Lung microvascular endothelial cell (primary cell): ENCODE data around the gene CELA2A. TPM values are rescaled to one million over a fixed set of nuclear protein-coding genes. Genes with fewer than 3 reads are reported as not detected.

Source experiments
- DNase-seq, 2 donors: peaks; one replicate each; pipeline versions ENCODE4 v3.0.0 to v3.0.0-alpha.2; 2010; ENCODE audit warnings: low read depth in 2 of 2
- total RNA-seq: library from RNA; depleted of rRNA; stranded (reverse); fragments of >200 nt; gene quantifications from 2 replicates; pipeline ENCODE4 v1.2.1, GENCODE V29; 2014

The CELA2A gene
- not detected in 2 replicates for total RNA-seq

DNA sequence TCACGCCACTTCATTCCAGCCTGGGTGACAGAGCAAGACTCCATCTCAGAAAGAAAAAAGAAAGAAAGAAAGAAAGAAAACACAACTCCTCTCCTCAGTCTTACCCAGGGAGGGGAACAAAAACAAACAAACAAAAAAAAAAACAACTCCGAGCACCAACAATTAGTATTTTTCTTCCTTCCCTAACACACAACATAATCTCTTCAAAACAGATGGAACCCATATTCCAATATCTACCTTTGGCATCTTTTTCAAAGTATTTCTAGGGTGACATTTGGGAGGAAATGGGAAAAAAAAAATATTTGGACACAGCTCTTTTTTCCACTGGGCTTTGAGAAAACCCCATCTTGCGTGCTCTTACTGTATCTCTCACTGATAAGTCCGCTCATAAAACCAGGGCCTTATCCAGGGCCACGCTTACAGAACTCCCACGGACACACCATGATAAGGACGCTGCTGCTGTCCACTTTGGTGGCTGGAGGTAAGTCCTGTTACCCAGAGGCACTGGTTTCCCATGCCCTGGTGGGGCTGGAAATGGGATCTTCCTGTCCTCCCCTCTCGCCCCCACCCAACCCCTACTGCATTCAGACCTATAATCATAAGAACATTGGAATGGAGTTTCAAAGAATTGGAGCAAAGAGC lies at the start of gene CELA2A:
Gene CELA2A, plus strand, starts transcription at position 420 of the 642 bp plus-strand sequence. Its CDS starts 22 bp downstream, at position 442.
- DNase-seq: no peak

DNA sequence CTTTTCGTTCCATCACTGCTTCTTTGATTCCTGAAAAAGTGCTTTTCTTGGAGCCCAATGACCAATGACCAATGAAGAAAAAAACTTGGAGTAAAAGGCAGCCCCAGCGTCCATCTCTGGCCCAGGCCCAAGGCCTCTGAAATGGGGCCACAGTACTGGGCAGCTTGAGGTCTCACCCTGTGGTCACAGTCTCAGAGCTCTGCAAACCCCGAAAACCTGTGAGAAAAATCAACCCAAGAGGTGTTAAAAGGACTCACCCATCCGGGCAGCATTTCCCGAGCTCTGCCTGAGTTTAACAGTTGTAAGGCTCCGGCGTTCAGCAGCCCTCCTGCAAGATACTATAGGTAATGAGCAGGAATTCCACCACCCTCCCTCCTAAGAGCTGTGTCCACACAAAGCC lies 49.0 kb upstream of the CELA2A start:
- no peak for DNase-seq

DNA sequence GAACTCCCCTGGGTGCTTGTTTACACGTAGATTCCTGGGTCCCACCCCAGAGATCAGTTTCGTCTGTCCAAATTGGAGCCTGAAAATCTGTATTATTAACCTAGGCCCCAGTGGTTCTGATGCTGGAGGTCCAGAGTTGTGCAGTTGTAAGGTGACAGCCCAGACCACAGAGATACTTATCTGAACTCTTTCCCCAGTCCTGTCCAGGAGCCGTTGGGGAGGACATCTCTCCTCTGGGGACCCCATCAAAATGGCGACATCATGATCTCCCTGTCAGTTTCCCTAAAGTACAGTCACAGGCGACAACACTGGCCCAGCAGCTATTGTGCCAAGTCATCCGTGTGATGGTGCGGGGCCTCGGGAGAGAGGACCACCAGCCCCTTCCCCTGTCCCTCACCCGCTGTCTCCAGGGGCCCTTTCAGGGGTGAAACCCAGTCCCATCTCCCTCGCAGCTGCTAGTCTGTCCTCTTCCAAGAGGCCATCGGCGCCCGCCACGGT lies 47.6 kb upstream of the CELA2A start:
- no peak for DNase-seq

DNA sequence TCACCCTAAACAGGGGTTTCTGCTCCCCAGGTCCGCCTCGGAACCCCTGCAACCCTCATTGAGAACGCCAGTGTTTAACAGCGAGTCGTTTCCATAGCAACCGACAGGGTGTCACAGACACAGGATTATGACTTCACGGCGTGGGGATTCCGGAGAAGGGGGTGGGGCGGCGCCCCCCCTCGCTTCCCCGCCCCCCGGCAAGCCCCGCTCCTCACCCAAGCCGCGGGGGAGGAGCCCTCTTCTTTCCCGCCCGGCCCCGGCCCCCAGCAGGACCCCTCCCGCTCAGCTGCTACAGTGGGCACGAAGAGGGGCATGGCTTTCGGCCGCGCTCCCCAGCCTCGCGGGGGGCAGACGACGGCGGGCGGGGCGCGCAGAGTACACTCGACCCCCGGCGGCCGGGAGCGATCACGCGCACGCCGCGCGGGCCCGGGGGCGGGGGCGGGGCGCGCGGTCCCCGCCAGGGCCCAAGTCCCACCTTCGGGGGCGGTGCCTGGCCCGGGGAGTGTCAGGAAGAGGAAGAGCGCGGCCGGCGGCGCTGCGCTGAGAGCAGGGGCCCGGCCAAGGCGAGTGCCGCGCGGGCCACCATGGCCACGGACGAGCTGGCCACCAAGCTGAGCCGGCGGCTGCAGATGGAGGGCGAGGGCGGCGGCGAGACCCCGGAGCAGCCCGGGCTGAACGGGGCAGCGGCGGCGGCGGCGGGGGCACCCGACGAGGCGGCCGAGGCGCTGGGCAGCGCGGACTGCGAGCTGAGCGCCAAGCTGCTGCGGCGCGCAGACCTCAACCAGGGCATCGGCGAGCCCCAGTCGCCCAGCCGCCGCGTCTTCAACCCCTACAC lies 46.9 kb upstream of the CELA2A start, which contains the start of gene EFHD2:
Gene EFHD2, plus strand, starts transcription at position 501 of the 835 bp plus-strand sequence. Its CDS starts 84 bp downstream, at position 585.
- DNase-seq: peak; percentile 84 to 92

DNA sequence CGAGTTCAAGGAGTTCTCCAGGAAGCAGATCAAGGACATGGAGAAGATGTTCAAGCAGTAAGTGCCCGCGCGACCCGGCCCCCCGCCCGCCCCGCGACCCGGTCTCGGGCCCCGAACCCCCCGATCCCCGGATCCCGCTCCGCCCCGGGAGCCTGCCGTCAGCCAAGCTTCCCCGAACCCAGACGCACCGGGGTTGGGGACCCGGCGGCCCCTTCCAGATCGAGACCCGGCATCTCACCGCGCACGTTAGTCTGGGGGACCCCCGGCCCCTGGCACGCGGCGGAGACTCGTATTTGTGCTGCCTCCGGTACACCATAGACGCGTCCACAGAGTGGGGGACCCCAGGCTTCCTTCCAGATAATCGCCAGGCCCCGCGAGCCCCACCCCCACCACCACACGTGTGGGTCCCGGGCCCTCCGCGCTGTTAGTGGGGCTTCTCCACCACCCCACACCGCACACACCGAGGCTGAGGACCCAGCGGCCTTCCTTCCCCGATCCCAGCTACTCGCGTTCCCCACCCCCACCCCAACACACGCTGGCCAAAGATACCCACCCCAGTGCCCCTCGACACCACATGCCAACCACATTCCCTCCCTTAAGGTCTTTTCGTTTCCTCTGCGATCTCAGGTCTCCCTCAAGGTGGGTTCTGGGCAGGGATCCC lies 46.2 kb upstream of the CELA2A start:
- DNase-seq: peak; percentile 17 to 22

DNA sequence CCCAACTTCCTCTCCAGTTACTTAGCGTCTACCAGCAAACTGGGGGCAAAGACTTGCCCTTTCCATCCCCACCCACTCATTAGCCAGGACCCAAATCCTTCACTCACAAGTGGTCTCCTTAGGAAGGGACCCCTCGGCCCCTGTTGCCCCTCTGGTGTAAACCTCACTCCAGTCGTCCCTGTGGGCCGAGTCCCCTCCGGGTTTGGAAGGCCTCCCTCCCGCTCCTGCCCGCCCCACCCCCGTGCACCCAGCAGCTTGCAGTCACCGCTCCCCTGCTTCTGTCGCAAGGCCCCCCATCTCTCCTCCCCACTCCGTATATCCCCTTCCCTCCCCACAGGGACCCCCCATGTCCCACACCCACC lies 45.7 kb upstream of the CELA2A start:
- DNase-seq: no peak

DNA sequence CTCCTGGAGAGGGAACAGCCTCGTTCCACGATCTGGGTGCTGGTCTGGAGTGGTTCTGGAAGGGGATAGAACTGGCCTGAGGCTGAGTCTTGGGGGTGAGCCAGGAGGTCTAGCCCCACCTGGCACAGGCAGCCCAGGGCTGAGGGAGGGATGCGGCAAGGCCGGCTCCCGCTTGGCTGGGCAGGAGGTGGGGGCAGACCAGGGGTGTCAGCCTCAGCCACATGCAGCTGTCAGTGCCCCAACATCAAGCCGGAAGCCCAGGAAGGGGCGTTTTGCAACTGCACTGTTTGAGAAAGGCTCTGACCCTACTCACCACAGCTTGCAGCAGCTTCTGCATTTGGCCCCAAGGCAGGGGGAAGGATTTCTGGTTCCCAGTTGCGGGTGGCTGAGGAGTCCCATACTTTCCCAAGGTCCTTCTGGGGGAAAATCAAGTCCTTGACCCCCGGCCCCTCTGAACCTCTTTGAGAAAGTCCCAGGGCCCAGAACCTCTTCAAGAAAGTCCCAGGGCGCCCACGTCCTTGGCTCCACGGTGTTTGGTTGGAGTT lies 44.9 kb upstream of the CELA2A start:
- peak in 1 of 2 donors; percentile 28 for DNase-seq

DNA sequence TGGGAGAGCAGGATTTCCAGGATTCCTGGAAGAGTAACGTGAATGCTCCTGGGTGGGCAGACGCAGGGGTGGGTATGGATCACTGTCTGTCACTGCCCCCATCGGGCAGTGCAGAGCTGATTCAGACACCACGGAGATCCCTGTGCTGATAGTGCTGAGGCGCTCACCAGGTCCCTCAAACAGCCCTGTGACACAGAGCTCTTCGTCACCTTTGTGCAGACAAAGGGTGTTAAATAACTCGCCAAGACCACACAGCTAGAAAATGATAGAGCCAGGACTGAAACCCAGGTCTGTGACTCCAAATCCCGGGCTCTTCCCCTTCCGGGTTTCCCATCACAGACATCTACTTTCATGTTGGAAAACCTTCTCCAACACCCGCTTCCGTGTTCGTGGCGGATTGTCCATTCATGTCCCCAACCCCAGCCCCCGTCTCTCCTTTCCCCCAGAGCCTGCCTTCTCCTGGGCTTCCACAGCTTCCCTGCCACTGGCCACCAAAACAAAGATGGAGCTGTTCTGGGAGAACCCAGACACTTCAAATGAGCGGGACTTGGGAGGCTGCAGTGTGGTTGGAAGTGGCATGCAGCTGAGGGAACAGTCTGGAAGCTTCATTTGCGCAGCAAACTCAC lies 44.2 kb upstream of the CELA2A start:
- peak; percentile 43 to 45 for DNase-seq

DNA sequence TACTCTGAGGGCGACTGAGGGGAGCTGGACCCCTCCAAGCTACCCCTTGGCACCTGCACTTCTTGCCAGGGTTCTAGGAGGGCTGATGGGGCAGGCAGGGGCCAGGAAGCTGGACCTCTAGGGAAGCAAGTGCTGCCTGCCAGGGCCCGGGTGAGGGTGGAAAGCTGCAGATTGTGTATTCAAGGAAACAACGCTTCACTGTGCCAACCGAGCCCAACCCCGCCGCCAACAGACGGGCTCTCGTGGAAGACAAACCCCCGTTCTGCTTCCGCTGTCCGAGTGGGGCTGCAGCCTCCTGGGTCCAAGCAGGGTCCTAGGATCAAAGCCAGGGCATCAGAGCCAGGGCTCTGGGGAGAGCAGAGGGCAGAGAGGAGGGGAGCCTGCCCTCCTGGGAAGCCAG lies 43.7 kb upstream of the CELA2A start:
- DNase-seq: peak; percentile 38 to 66

DNA sequence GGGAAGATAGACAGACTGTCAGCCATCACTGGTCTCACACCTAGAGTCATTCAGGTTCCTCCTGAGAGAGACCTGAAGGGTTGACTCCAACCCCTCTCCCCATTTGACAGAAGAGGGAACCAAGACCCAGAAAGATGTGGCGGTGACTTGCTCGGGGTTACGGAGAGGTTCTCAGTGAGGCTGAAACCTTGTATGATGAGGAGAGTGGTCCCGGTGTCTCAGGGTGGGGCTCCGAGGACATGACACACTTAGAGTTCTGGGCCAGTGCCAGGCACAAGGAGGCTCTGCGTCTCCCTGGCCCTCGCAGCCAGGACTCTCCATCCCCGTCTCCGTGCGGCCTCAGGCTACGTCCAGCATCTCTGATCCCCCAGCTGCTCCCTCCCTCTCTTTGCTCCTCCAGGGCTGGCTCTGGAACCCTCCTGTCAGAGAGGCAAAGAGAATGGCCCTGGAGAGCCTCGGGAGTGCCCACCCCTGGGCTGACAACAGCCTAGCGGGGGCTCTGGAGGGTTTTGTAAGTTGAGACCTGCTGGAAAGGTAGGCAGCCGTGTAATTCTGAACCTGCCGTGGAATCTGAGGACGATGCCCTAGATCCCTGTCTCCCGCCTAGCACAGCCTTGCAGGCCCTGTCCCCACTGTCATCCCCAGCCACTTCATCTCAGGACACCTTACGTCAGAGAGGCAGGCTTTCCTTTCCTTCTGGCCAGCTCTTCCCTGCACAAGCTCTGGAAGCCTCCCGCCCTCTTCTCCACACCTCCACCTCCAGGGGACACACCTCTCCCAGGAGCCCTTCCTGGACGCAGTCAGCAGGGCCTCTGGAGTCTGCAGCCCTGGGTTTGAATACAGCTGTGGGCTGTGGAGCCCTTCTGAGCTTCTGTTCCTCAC lies 42.7 kb upstream of the CELA2A start:
- peak in 1 of 2 donors; percentile 43 for DNase-seq

DNA sequence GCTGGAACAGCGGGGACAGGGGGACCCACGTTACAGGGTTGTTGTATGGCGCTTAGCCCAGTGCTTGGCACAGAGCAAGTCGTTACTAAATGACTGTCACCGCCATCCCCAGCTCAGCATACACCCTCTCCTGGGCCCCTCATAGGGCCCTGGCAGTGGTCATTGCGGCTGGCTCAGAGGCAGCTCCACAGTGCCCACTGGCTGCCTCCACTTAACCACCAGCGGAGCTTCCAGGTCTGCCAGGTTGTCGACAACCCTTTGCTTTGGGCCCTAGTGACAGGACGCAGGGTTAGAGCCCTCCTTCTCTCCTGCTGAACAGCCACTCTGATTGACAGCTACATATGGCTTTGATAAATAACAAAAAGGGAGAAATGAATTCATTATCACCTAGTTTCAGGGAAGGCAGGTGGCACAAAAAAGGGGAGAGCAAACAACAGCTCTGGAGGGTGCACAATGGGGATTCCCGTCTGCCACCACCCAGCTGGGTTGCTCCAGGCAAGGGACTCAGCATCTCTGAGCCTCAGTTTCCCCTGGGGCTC lies 42.0 kb upstream of the CELA2A start:
- DNase-seq: no peak

DNA sequence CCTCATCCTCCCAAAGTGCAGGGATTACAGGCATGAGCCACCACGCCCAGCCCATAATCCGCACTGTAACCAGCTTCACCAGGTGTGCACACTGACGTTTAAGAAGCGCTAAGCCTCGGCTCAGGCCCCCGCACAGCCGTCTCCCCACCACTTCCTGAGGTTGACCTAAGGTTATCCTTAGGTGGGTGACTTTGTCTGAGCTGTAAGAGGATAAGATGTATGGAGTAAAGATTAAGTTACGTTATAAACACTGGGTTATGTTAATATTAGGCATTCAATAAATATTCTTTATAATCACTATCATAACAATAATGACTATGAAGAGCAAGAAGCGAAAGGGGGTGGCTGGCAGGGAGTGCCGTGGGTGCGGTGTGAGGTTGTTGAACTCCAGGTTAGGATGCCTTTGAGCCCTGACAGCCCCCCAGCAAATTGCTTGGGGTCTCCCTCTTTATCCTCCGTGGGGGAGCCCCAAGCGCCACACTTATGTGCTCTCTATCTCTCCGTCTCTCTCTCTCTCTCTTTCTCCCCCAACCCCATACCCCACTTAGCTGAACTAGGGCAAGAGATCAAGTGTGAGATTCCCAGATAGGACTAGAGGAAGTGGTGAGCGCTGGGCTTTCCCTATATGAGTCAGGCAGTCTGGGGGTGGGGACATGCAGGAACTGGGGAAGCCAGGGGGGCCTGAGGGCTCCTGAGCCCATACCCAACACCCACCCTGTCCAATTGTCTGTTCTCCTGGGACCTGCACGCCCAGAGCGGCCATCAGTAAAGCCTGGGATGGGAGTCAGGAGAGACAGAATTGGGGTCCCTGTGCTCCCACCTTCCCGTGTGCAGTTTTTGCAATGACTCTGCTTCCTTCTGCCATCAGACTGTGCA lies 39.2 kb upstream of the CELA2A start:
- peak; percentile 70 to 84 for DNase-seq

DNA sequence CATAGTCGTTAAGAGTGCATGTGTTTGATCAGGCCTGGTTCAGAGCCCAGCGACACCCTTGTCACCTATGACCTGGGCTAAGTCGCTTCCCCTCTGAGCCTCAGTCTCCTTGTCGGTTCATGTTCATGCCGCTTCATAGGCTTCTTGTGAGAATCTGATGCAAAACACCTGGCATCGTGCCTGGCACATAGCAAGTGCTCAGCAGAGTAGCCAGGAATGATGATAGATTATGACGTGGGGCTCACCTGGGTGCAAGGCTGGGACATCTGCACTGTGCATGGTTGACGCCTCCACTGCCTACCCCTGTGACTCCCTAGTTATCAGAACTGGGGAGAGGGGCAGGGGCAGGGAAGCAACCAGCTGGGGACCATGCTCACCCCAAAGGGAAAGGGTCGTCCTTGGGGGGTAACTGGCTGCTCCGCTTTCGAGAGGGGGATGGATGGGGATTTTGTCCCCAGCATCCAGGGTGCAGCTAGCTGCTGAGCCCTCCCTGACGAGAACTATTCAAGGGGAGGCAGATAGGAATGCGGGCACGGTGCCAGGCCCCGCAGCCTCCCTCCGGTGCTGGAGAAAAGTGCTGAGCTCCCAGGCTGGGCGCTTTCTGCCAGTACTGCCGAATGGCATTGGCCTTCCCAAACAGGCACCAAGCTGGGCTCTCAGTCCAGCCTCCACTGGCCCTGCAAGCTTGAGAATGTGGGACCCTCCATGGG lies 37.6 kb upstream of the CELA2A start:
- peak; percentile 43 to 48 for DNase-seq

DNA sequence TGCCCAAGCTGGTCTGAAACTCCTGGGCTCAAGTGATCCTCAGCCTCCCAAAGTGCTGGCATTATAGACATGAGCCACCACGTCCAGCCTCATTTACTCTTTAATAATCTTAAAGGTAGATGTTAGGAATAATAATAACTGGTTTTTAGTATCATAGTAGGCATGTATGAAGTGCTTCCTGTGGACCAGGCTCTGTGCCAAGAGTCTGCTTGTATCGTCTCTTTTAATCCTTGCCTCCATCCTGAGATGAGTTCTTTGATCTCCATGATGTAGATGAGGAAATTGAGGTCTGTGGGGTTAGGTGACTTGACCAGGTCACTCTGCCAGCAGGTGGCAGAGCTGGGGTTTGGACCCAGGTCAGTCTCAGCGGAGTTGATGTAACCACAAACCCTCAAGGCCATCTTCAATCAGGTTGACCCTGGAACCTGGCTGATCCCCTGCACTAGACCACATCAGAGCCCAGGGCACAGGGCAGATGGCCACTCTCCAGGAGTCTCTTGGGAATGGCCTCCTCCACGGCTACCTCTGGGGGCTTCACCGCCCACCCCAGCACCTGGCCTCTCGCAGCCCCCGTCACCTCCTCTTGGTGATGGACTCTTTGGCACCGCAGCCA lies 35.6 kb upstream of the CELA2A start:
- peak in 1 of 2 donors; percentile 26 for DNase-seq

DNA sequence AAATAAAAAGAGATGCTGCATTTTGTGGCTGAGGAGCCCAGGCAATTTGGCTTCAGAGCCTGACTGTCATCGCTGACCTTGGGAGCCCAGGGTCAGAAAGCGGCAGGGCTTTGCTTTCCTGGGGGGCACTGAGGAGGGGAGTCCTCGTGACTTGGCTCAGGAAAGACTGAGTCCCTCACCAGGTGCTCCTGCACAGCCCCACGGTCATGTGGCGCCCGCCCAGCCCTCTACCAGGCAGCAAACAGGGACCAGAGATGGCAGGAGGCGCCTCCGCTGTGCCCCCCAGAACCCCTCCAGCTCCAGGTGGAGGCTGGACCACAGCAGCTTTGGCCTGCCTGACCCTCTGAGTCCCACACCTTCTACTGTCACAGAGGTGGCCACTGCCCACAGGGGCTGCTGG lies 33.7 kb upstream of the CELA2A start:
- no peak for DNase-seq

DNA sequence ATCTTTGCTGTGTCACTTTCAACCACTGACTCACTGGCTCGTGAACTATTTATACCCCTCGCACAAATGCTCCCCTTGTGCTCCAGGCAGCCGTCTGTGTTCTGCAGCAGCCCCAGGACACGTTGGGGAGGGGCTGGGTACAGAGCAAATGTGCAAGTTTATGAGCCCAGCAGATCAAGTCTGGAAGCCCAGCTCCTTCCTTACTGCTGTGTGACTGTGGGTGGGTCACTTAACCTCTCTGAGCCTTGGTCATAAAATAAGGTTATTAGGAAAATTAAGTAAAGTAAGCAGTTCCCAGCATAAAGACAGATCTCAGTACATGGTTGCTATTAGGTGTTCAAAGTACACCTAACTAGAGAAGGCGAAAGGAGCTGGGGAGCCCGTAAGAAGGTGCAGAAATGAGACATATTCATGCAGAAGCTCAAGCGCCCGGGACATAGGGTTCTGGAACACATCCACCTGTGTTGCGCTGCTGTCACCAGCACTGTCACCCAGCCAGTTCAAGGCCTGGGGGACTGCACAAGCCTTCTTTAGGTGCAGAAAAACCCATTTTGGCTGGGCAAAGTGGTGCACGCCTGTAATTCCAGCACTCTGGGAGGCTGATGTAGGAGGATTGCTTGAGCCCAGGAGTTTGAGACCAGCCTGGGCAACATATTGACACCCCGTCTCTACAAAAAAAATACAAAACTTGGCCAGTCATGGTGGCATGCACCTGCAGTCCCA lies 33.0 kb upstream of the CELA2A start:
- no peak for DNase-seq

DNA sequence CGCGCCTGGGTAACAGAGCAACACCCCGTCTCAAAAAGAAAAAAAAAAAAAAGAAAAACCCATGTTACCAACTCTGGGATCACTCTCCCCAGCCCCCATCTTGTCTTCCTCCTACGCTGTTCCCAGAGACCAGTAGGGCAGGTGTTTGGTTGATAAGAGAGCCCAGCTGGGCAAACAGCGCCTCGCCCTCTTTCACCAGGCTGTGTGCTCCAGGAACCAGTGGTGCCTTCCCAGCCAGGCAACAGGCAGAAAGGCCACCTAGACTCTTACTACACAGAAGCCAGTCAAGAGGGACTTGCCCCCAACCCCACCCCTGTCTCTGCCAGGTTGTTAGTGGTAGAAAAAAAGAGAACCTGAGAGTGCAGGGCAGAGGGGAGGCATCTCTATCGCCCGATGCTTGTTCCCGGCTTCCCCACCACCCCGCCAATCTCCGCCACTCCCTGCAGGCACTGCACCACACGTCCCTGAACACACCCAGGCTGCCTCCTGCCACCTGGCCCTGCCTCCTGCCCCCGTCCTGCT lies 32.3 kb upstream of the CELA2A start:
- no peak for DNase-seq
